Measurements from ENCODE around the gene FERMT3. TPM values are rescaled to one million over a fixed set of nuclear protein-coding genes. Genes with fewer than 3 reads are reported as not detected.

The FERMT3 gene
- polyA plus RNA-seq, 1 of the 3 experiments (the other 2 are of a cell fraction) = 1.4 TPM

GRCh38 chr11:64239662-64240434 is 33.3 kb downstream of the FERMT3 start:
- CTCF ChIA-PET = interaction anchor here (0.6 to 1.5 kb wide), 2 partner anchors 13 to 35 kb away, joined by 3 to 4 read pairs; no protein-coding TSS in a partner anchor
- peaks cover 43% of the 10 kb centered on the region for H3K79me2 ChIP-seq (ENCODE audit: insufficient read depth)
- H3K36me3 ChIP-seq (replicated peaks in 1 of 2; ENCODE audit: control insufficient read depth in 1 of 2, insufficient read depth in 2 of 2, low read length in 1 of 2) = peaks cover 10 to 30% of the 10 kb centered on the region in 2 experiments
- H3K4me2 ChIP-seq = peak overlapping the region; percentile 93
- no peaks in the 10 kb centered on the region for H4K20me1 ChIP-seq (ENCODE audit: insufficient read depth)
- TF ChIP-seq GATA2 (CRISPR knock-in tag; IDR thresholded peaks at IDR 0.05) = no peak
- no peak for TF ChIP-seq RFX5 (IDR thresholded peaks at IDR 0.05; ENCODE audit: low read length)
- no peak for TF ChIP-seq NFIC (IDR thresholded peaks at IDR 0.05; ENCODE audit: borderline replicate concordance)
- no peak for TF ChIP-seq RAD21 (IDR thresholded peaks at IDR 0.05; ENCODE audit: low read length)
- no peak for TF ChIP-seq SIN3A (IDR thresholded peaks at IDR 0.05; ENCODE audit: borderline replicate concordance, low read depth, low read length)
- no peak for TF ChIP-seq JUND (IDR thresholded peaks at IDR 0.05)
- no peak for TF ChIP-seq ELF1 (IDR thresholded peaks at IDR 0.05)
- TF ChIP-seq, protein P1, sequence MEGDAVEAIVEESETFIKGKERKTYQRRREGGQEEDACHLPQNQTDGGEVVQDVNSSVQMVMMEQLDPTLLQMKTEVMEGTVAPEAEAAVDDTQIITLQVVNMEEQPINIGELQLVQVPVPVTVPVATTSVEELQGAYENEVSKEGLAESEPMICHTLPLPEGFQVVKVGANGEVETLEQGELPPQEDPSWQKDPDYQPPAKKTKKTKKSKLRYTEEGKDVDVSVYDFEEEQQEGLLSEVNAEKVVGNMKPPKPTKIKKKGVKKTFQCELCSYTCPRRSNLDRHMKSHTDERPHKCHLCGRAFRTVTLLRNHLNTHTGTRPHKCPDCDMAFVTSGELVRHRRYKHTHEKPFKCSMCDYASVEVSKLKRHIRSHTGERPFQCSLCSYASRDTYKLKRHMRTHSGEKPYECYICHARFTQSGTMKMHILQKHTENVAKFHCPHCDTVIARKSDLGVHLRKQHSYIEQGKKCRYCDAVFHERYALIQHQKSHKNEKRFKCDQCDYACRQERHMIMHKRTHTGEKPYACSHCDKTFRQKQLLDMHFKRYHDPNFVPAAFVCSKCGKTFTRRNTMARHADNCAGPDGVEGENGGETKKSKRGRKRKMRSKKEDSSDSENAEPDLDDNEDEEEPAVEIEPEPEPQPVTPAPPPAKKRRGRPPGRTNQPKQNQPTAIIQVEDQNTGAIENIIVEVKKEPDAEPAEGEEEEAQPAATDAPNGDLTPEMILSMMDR (IDR thresholded peaks at IDR 0.05) = no peak
- no peak for TF ChIP-seq EP300 (IDR thresholded peaks at IDR 0.05; ENCODE audit: borderline replicate concordance in 1 of 2, low read depth in 1 of 2, low read length in 1 of 2)
- no peak for TF ChIP-seq IRF3 (IDR thresholded peaks at IDR 0.05; ENCODE audit: low read depth, low read length)
- TF ChIP-seq RXRA (IDR thresholded peaks at IDR 0.05; ENCODE audit: borderline replicate concordance, low read depth) = no peak
- TF ChIP-seq USF2 (IDR thresholded peaks at IDR 0.05; ENCODE audit: borderline replicate concordance, low read depth, low read length) = no peak
- TF ChIP-seq, protein P2, sequence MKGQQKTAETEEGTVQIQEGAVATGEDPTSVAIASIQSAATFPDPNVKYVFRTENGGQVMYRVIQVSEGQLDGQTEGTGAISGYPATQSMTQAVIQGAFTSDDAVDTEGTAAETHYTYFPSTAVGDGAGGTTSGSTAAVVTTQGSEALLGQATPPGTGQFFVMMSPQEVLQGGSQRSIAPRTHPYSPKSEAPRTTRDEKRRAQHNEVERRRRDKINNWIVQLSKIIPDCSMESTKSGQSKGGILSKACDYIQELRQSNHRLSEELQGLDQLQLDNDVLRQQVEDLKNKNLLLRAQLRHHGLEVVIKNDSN (IDR thresholded peaks at IDR 0.05; ENCODE audit: borderline replicate concordance, low read depth) = no peak
- TF ChIP-seq SMC3 (IDR thresholded peaks at IDR 0.05; ENCODE audit: low read depth, low read length) = no peak
- no peak for TF ChIP-seq FOSL2 (IDR thresholded peaks at IDR 0.05; ENCODE audit: borderline replicate concordance, low read depth)
- TF ChIP-seq FOXM1 (IDR thresholded peaks at IDR 0.05; ENCODE audit: low read depth) = no peak
- peak overlapping the region; percentile 64 to 92 for H3K4me3 ChIP-seq (ENCODE audit: low read depth in 2 of 2, low read length in 1 of 2)
- peaks cover 16 to 40% of the 10 kb centered on the region in 2 experiments; a peak in 2 of 4 replicates for H3K4me1 ChIP-seq (ENCODE audit: control insufficient read depth in 1 of 2, insufficient read depth in 2 of 2, low read depth in 1 of 2, low read length in 1 of 2)
- peak overlapping the region; percentile 83; the same call in 1 of the 2 replicates for H3K9ac ChIP-seq
- no peaks in the 10 kb centered on the region for H3K27me3 ChIP-seq (ENCODE audit: insufficient read depth)
- POLR2A ChIA-PET = interaction anchor here (0.7 kb wide), 1 partner anchor 26 kb away, joined by 3 read pairs; no protein-coding TSS in a partner anchor
- no peak for DNase-seq
- peaks cover 28% of the 10 kb centered on the region for H3F3A ChIP-seq (replicated peaks; ENCODE audit: insufficient read depth)
- H3K9me3 ChIP-seq = no peaks in the 10 kb centered on the region
- no peak overlapping the region for H2AFZ ChIP-seq (ENCODE audit: low read depth)
- H3K9me2 ChIP-seq = no peaks in the 10 kb centered on the region
- 81% methylated on average over 11 of the region's 11 CpGs for WGBS (ENCODE audit: low lambda C conversion rate)
- peak overlapping the region; percentile 94 to 98 for H3K27ac ChIP-seq (ENCODE audit: low read depth in 2 of 2, low read length in 1 of 2)

Measured in SK-N-SH (cell line).